22Rv1 (cell line): ENCODE data around the gene CFAP54.

Source experiments
- CTCF ChIP-seq: fragments of 450-650 bp; IDR thresholded peaks from 2 replicates; pipeline ENCODE4 v1.5.1; 2017; ENCODE audit warnings: mild to moderate bottlenecking
- ZFX ChIP-seq: fragments of 450-650 bp; IDR thresholded peaks from 2 replicates; pipeline ENCODE4 v1.6.1; 2017; ENCODE audit warnings: antibody characterized with exemption, borderline replicate concordance

- no peak for TF ChIP-seq CTCF
- no peak for TF ChIP-seq ZFX
Observed at GRCh38 chr12:96486751-96487613, 2.4 kb upstream of the CFAP54 start.
